T-helper 1 cell treated with Interleukin-12 subunit alpha and Interleukin-12 subunit beta and Interleukin-4 antibody, amounts not matched to agents 30 ng/mL and 1 ng/mL, for 36 hours (primary cell): ENCODE data around the gene FOCAD. TPM values are rescaled to one million over a fixed set of nuclear protein-coding genes. Genes with fewer than 3 reads are reported as not detected.

Source experiments
- intact Hi-C: fragments of 100-400 bp; cut with micrococcal nuclease; formaldehyde crosslinking; loops from one replicate; pipeline ENCODE4 v1.15.1; 2024
- total RNA-seq: library from RNA; stranded (reverse); gene quantifications from 2 replicates; pipeline ENCODE4 v1.2.3, GENCODE V29; 2022

The FOCAD gene
- total RNA-seq, 1 donor from 2014 or later, result 31.1 TPM

DNA sequence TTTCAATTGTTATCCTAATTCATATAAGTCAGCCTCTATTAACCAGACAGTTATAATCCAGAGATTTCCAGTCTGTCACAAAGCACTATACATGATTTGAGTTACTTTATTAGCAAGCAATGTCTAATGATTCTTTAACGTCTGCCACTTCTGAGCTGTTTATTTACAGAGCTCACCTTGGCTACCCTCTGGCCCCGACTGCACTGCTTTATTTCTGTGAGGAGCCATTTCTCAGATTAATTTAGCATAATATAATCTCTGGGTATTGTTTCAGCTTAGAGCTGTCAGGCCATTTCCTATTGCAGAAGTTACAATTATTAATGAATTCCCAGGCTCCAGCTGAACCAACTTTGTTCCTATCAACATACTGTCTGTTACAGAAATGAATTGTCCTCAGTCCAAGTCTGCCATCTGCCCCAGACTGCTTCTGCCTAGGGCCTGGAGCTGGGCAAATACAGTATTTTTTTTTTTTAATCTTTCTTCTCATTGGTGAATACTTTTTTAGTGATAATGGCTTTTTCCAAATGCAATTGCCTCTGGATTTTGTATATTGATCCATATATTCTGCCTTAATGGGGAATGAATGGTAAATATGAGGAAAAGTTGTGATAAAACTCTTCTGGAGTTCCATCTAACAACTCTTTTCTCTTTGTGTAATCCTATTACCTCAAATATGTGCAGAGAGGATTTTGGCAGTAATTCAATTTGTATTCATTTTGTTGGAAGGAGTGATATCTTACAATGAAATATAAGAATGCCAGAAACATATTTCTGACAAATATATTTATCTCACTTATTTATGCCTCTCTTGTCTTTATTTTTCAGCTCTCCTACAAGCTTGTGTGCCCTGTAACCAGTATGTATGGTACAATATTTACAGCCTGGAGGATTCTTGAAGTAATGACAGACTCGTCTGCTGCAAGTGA lies 104.7 kb downstream of the FOCAD start:
- intact Hi-C loops, result no loop called here

DNA sequence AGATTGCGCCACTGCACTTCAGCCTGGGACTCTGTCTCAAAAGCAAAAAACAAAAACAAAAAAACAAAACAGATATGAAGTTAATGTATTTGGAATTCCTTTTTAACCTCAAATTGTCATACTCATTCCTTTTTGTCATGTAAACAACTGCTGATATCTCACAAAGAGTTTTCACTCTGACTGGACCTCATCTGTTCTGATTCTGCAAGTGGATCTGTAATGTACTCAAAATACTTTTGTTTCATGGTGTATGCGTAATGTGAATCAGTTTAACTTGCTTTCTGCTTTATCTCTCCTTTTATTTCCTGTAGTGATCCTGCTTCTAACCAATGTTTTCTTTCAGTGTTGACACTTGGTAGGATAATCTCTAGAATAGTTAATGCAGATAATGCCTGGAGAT lies 106.7 kb downstream of the FOCAD start:
- intact Hi-C loops, result no loop called here

DNA sequence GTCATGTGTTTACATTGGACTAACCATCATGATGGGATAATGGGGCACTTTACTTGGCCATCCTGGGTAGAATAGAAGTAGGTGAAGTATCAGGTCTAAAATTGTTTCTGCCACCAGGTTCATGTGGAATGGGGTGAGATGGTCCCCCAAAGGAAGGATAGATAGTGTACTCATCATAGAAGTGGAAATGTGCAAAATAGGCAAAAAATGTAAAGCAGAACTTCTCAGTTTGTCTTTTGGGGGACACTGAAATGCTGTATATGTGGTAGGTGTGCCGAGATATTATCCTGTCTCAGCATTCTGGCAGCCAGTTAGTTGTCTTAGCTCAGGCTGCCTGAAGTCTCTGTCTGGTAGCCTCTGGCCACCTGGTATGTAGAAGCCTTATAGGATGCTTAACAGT lies 107.6 kb downstream of the FOCAD start:
- intact Hi-C loops, result no loop called here

DNA sequence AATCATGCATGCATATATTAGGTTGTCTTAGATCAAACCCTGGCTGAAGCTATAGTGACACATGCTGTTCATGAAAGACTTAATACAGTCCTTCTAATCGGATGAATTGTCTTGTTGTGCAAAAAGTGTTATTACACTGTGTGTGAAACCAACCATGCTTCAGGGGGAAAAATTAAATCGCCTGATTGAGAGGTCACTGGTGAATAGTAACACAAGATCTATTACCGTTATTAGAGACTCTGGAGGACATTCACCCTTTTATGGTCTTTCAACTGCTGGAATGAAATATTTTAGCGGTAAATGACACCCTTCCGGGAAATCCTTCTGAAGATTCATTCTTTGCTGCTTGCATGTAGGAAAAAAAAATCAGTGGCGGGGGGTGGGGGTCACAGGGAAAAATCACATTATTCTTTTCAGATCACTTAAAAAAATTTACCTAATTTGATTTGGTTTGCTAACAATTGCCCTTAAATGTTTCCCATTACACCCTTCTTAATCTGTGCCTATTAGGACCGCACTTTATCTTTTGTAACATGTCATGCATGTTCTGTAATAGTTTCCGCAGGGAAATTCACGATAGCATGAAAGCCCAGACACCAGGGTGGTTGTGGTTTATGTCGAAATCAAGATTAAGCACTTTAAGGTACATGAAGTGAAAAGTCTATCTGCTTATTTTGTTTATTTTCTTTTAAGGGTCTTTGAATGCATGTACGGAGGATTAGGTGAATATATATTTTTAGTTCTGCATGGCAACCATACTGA lies 120.6 kb downstream of the FOCAD start:
- intact Hi-C loops, result no loop called here

DNA sequence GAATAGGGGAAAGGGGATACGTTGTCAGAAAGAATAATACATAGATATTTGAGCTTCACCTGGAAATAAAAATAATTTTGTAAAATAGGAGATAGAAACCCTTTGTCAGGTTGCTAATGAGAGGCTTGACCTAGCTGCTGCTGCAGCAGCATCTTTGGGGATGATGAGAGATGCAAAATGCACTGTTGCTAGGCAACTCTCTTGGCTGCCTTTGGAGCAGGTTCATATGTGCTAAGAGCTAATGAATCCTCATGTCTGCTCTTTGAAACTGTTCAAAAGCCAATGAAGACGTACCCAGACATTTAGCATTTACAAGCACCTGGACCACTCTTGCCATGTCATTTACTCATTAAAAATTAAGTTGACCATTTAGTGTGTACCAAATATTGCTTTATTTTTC lies 121.7 kb downstream of the FOCAD start:
- intact Hi-C loops, result no loop called here

DNA sequence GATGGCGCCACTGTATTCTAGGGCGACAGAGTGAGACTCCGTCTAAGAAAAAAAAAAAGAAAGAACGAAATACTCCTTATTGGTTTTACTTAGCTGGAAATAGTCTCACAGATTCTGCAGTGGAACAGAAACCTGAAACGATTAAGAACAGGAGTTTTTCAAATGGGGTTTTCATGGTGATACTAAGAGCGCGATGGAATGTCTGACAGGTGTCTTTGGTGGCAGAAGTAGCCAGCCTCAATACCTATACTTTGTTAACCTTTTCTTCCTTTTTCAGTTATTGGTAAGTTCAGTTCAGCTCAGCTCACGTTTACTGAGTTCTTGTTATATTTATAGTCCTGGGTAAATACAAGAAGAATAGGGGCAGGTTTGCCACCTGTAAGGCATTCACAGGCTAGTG lies 123.9 kb downstream of the FOCAD start:
- intact Hi-C loops, result no loop called here

DNA sequence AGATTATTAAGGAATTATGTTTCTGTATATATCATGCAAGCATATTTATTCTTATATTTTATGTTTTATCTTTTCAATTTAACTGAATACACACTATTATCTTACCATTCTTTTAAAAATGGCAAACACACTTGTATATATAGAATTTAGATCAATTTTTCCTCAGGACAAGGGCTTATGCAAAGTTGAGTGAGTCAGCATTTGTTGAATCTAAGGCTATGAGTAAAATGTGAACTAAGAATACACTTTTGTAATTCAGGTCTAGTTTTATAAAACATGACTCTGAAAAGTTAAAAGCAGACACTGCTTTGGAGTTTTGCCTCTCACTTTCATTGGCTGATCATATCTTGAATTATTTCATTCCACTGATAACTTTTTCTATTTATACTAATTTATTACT lies 127.8 kb downstream of the FOCAD start:
- intact Hi-C loops, result no loop called here

DNA sequence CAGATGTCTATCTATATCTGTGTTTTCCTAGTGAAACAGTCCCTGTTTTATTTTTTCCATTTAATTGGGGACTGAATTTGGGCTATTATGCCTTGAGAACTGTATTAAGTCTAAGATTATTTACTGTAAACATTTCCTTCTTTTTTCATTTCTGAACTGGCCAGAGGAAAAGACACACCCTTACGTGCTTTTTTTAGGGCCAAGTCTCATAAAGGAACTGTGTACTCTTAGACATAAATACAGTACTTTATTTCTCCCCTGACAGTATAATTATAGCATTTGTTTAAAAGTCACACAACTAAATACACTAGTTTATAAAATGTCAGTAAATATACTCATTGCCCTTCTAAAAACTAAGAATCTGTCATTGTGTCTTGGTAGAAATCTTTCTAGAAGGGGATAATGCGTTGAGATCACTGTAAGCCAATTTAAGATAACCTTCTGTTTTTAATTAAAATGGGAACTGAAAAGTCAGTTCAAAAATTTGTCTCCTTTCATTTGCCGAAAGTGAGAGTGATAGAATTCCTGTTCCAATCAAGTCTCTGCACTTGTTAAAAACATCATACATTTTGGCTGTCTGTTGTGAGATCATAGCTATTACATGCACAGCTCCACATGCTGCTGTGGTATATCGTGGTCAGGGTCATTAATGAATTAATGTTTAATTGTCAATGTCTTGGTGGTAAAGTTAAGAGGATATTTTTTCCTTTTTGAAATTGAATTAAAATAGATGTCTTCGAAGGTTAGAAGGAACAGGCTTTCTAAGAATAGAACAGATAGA lies 132.1 kb downstream of the FOCAD start:
- intact Hi-C loops, result no loop called here

DNA sequence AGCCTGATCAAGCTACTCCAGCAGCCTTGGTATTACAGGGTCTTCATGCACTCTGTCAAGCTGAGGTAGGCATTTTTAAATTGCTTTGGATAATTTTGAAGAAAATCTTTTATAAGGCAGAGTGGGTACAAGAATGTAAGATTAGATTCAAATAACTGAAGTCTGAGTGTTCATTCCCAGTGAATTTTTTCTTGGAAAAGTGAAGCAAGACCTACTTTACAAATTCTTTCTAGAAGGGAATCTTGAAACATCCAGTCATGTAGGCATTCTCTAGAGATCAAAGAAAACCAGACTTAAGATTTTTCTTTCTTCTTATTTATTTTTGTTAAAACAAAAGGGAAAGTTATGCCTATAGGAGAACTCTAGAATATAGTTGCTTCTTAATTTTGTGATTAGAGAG lies 139.0 kb downstream of the FOCAD start:
- intact Hi-C loops, result no loop called here

DNA sequence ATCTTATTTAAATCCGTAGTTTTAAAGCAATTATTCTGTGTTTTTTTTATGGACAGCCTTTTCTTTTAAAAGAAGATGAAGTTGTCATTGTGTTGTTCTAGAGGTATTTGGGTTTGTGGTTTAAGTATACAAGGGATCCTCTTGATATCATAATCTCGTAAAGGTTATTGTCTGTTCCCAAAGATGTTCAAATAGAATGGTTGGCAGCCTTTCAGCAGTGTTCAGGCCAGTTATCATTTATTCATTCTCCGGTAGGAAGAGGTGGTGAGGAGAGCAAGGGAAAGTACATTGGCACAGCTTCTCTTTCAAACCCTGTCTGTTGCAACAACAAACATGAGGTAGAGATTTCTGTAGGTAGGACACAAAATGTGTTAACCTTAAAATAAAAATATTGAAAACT lies 147.0 kb downstream of the FOCAD start:
- intact Hi-C loops, result no loop called here

DNA sequence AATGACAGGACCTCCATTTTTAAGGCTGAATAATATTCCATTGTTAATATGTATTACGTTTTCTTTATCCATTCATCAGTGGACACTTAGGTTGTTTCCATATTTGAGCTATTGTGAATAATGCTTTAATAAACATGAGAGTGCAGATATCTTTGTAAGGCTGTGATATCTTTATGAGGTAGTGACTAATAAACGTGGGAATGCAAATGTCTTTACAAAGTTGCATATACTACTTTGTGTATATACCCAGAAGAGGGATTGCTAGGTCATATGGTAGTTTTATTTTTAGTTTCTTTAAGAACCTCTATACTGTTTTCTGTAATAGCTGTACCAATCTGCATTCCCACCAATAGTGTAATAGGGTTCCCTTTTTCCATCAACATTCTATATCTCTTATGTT lies 148.7 kb downstream of the FOCAD start:
- intact Hi-C loops, result no loop called here

DNA sequence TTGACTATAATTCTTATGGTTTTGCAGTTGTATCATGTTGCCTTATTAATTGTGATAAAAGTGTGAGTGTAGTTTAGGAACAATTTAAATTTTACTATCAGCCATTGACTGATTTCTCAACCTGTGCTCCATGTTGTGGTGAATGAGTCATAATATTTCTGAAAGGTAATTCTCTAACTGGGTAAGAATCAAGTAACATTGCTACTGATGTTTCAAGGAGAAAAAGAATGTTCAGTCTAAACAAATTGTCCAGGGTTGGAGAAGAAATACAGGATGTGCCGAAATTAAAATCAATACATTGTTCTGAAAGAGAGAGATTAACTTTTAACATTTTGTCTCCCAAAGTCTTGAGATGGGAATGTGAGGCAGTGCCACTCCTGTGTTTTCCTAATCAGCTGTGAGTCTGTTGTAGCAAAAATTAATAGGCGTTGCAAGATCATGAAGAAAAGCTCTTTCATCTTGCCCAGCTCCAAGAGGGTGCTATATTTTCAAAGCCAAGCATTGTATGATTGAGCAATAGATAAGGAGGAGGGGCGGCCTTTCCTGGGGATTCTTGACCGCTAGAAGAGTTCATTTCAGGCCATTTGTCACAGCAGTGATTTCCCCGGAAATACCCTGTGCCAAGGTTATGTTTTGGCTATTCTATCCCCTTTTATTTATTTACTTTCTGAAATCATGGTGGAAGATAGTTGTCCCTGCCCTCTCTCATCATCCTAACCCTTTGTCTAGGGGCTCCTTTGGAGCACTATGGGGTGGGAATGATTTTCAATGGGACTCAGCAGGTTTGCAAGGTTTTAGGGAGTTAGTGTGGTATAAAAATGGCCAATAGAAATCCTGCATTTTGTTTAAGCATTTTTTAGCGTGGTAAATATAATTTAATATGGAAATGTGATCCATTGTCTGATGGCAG lies 151.6 kb downstream of the FOCAD start:
- intact Hi-C loops, result no loop called here

DNA sequence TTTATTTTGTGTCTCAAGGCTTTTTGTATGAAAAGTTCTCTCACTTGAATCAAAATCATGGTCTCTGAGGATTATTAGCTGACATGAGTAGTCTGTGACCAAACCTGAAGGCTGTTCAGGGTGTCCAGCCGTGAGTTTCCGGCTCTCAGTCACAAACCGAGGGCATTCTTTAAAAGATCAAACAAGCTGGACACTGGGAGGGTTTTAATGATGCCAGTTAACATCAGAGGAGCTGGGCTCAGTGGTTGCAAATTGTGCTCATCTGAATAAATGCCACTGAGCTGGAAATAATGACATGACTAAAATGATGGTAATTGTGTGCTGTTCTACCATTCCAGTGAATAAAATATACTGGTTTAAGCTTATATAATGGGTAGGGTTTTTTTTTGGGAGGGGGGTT lies 153.1 kb downstream of the FOCAD start:
- intact Hi-C loops, result no loop called here

DNA sequence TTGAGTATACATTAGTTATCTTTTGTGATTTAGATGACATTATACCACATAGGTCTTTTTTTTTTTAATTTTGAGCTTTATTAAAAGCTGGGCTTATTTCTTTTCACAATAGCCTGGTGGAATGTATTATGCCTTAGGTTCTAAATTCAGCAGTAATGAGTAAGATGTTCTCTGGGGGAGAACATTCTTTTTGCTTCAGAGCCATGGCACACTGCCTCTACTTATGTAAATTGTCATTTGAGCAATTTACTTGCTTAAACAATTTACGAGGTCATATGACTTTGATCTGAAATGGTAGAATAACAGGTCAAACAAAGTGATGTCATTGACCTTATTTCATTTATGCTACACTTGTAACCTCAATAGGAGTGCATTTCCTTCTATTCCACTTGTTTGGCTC lies 154.2 kb downstream of the FOCAD start:
- intact Hi-C loops, result no loop called here

DNA sequence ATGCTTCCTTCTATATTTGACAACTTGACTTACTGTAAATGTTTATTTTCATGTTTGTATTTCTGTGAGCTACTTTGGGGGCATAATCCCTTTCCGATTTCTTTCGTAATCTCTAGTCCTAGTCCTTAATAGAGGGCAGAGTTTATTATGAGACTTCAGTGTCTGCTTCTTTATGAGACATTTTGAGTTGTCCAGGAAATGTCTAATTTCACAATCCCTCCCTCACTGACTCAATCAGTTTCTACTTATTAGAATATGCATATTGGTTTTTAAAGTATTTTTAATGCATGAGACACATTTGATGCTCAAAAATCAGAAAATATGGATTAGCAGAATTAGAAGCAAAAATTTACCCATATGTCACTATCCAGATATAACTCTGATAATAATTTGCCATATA lies 160.9 kb downstream of the FOCAD start:
- intact Hi-C loops, result no loop called here

DNA sequence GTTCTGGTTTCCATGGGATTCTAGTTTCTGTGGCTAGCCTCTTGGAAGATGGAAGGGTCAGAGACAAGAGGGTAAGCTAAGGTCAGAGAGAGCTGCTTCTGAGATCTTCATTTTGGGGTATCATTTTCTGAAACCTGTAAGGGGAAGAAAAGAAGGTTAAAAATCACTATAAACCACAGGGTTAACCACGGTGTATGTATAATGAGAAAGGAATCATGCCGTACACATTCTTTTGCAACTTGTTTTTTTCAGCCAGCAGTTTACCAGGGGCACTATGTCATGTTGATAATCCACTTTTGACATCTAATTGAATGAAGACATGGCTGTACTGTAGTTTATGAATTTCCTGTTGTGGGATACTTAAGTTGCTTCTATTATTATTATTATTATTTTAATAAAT lies 164.4 kb downstream of the FOCAD start:
- intact Hi-C loops, result no loop called here

DNA sequence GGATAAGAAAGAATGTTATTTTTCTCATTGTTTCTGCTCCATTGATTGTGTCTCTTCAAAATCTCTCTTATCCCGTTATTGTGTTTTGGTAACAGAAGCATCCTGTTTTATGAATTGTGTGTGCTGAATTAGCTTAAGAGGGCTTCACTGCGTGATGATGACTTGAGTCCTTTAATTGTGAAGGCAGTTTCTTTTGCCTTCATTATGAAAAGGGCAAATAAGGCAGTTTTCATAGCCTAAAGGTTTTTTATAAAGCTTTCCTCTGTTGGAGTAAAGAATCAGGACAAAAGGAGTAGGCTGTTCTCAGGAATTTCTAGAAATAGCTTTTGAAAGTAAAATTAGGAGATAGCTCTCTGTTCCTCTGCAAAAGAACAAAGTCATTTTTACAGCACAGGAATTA lies 169.8 kb downstream of the FOCAD start:
- intact Hi-C loops, result no loop called here

DNA sequence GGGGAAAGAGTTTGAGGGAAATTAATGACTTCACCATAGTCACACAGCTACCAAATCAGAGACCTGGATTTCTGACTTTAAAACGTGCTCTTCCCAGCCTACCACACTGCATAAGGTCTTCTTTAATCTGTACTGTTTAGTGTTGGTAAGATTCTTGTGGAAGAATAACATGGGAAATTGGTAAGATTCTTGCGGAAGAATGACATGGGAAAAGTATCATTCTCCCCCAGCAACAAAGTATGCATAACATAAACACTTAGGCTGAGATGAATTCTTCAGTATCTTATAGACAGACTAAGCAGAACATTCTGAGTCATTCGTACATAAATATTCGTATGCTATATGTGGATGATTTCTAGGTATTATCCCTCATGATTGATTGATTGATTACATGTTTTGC lies 170.4 kb downstream of the FOCAD start:
- intact Hi-C loops, result no loop called here

DNA sequence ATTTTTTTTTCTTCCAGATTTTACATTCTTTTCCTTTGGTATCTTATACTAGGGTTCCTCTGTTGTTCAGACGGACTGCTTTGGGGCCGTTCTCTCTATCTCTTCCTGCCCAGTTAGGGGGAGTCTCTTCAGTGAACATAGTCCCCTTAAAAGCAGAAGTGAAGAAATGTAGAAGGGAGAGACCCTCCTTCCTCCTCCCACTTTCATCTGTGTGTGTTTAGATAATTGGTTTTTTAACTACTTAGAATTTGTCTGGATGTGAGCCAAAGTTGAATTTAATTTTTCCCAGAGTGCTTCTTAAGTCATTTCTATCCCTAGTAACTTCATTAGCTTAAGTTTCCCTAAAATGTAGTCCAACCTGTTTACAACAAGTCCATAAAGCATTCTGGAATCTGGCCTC lies 179.9 kb downstream of the FOCAD start:
- intact Hi-C loops, result no loop called here

DNA sequence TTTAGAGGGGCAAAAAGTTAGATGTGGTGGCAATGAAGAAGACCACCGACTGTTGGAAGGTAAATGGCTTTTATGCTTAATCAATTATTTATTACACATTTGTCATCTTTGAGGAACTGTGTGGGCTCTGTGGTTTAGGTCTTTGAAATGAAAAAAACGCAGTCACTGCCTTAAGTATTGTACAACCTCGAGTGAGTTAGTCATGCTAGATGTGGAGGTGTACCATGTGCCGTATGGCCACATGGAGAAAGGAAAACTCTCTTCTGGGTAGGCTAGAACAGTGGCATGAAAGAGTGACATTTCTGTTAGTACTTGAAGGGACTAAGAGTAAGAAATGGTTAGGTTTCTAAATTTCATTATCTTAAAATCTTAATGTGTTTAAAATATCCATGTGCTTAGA lies 181.3 kb downstream of the FOCAD start:
- intact Hi-C loops, result no loop called here

DNA sequence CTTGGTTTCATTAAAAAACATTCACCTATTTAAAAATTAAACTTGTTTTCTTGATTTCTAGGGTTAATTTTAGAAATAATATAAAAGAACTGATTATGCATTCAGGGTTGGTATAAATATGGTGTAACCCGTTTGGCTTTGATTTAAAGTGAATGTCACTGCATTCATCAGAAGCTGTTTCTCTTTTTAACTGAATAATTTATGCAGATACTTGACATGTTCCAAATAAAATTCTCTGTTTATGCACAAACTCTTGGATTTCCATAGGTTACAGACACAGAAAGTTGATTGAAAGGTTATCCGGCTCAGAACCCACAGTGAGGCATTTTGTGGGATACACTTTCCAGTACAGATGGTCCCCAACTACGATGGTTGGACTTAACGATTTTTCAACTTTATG lies 186.1 kb downstream of the FOCAD start:
- intact Hi-C loops, result no loop called here
